DOHH2 (cell line): ENCODE measurements around the gene ZBTB5.

Source experiments
- H3F3A ChIP-seq: fragments of 200-600 bp; sonication (generic), shearing (Covaris generic); 2 replicates; pipeline ENCODE4 v1.6.0; 2016; ENCODE audit warnings: antibody characterized with exemption, mild to moderate bottlenecking; ENCODE audit not compliant: control insufficient read depth, insufficient read depth
- H3K27ac ChIP-seq: fragments of 200-600 bp; sonication (generic); 2 replicates; pipeline ENCODE4 v1.5.1; 2014; ENCODE audit warnings: low read depth, mild to moderate bottlenecking, low read length, moderate library complexity
- H3K27me3 ChIP-seq: fragments of 200-600 bp; sonication (generic); 2 replicates; pipeline ENCODE4 v1.6.1; 2014; ENCODE audit warnings: mild to moderate bottlenecking, low read length, mixed read lengths; ENCODE audit not compliant: control insufficient read depth
- H3K36me3 ChIP-seq: fragments of 200-600 bp; sonication (generic); 2 replicates; pipeline ENCODE4 v1.6.1; 2014; ENCODE audit warnings: mild to moderate bottlenecking, low read length, moderate library complexity, mixed read lengths; ENCODE audit not compliant: control insufficient read depth
- H3K4me1 ChIP-seq: fragments of 200-600 bp; sonication (generic); 2 replicates; pipeline ENCODE4 v1.6.1; 2014; ENCODE audit warnings: mild to moderate bottlenecking, low read length, mixed read lengths; ENCODE audit not compliant: control insufficient read depth
- H3K4me2 ChIP-seq: fragments of 200-600 bp; sonication (generic); 2 replicates; pipeline ENCODE4 v1.6.0; 2014; ENCODE audit warnings: mild to moderate bottlenecking, low read length, moderate library complexity
- H3K4me3 ChIP-seq: fragments of 200-600 bp; sonication (generic); 2 replicates; pipeline ENCODE4 v1.5.1; 2014; ENCODE audit warnings: mild to moderate bottlenecking, low read length, mixed read lengths
- H3K79me2 ChIP-seq: fragments of 200-600 bp; sonication (generic); 2 replicates; pipeline ENCODE4 v1.6.1; 2014; ENCODE audit warnings: mild to moderate bottlenecking, low read length, mixed read lengths; ENCODE audit not compliant: control insufficient read depth
- H3K9me2 ChIP-seq: fragments of 200-600 bp; sonication (generic); replicated peaks from 2 replicates; pipeline ENCODE4 v1.6.1; 2014; ENCODE audit warnings: mild to moderate bottlenecking, low read length, mixed read lengths; ENCODE audit not compliant: control insufficient read depth
- H3K9me3 ChIP-seq: fragments of 200-600 bp; sonication (generic); 2 replicates; pipeline ENCODE4 v1.6.1; 2014; ENCODE audit warnings: antibody characterized with exemption, low read length, mixed read lengths; ENCODE audit not compliant: control insufficient read depth, insufficient read depth
- H4K20me1 ChIP-seq: fragments of 200-600 bp; sonication (generic); 2 replicates; pipeline ENCODE4 v1.6.0; 2014; ENCODE audit warnings: low read depth, mild to moderate bottlenecking, antibody characterized with exemption, low read length, moderate library complexity; ENCODE audit not compliant: control insufficient read depth, insufficient read depth
- EZH2phosphoT487 ChIP-seq: fragments of 200-600 bp; sonication (generic); IDR thresholded peaks from 2 replicates; pipeline ENCODE4 v1.6.1; 2017; ENCODE audit warnings: borderline replicate concordance, mild to moderate bottlenecking, antibody characterized with exemption, low read length, moderate library complexity, mixed read lengths
- TF ChIP-seq, protein P1 (sequence below): fragments of 200-600 bp; sonication (generic); IDR thresholded peaks from one replicate; pipeline ENCODE4 v1.5.1; 2014; ENCODE audit warnings: antibody characterized with exemption, mild to moderate bottlenecking, low read depth, low read length; ENCODE audit not compliant: poor library complexity, severe bottlenecking

Gene ZBTB5

DNA sequence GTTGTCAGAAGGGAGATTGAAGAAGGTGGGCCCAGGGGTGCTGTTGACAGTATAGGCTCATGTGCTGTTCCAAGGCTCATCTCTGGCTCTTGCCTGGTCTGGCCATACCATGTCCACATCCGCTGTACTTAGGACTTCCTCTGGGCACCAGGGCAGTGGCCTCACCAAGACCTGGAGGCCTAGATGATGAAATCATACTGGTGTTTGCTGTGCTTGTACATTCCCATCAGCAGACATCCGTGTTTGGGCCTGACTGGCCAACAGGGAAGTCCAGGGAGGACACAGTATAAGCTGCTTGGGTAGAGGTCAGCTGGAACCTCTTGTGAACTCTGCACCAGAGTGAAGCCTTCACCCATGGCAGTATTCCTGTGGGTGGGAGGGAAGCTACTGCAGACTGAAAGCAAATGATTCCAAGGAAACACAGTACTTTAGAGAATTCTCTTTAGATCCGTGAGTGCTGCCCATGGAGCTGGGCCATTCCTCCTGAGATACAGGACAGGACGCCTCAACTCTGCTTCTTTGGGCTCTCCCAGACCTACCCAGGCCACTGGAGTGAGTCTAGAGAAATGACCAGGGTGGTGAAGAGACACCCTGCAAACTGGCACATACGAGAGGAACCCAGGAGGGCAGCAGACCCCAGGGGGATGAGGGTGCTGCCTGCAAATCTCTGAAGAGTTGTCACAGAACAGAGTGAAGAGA, 43.0 kb upstream of the ZBTB5 start:
- Histone ChIP-seq H3K9me2 (no peaks in the 10 kb centered on the region), H3K27me3 (no peaks in the 10 kb centered on the region), H4K20me1 (no peaks in the 10 kb centered on the region), H3K4me3 (no peak overlapping the region), H3K27ac (no peak overlapping the region), H3K79me2 (no peaks in the 10 kb centered on the region), H3K4me1 (peaks cover 9% of the 10 kb centered on the region), H3K9me3 (no peaks in the 10 kb centered on the region), H3F3A (peaks cover 12% of the 10 kb centered on the region; the same call in 1 of the 2 replicates), H3K4me2 (no peak overlapping the region), H3K36me3 (peaks cover 58% of the 10 kb centered on the region)
- TF ChIP-seq EZH2phosphoT487, result no peak
- TF ChIP-seq, protein P1, sequence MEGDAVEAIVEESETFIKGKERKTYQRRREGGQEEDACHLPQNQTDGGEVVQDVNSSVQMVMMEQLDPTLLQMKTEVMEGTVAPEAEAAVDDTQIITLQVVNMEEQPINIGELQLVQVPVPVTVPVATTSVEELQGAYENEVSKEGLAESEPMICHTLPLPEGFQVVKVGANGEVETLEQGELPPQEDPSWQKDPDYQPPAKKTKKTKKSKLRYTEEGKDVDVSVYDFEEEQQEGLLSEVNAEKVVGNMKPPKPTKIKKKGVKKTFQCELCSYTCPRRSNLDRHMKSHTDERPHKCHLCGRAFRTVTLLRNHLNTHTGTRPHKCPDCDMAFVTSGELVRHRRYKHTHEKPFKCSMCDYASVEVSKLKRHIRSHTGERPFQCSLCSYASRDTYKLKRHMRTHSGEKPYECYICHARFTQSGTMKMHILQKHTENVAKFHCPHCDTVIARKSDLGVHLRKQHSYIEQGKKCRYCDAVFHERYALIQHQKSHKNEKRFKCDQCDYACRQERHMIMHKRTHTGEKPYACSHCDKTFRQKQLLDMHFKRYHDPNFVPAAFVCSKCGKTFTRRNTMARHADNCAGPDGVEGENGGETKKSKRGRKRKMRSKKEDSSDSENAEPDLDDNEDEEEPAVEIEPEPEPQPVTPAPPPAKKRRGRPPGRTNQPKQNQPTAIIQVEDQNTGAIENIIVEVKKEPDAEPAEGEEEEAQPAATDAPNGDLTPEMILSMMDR, result no peak

DNA sequence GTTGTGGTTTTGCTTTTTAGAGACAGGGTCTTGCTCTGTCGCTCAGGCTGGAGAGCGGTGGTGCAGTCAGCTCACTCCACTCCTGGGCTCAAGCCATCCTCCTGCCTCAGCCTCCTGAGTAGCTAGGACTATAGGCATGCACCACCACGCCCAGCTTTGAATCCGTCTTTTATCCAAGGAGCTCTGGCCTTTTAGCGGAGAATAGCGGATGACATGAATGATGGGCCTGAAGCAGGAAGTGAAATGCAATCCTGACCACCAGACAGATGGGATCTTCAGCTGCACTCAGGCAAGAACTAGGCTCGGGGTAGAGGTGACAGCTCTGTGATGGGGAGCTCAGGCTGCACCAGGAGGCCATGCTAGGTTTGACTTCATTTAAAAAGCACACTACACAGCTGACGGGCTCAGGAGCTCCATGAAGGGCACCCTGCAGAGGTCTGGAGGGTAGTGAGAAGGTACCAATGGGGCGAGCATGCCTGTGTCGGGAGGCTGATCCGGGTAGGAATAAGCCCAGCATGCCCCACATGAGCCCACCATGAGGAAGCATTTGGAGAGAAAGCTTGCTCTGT, 42.4 kb upstream of the ZBTB5 start:
- Histone ChIP-seq H3K4me2 (no peak overlapping the region), H3K79me2 (no peaks in the 10 kb centered on the region), H3K4me3 (no peak overlapping the region), H3K36me3 (peaks cover 64% of the 10 kb centered on the region), H3K4me1 (peaks cover 9% of the 10 kb centered on the region), H3K9me2 (no peaks in the 10 kb centered on the region), H3F3A (peaks cover 12% of the 10 kb centered on the region; the same call in 1 of the 2 replicates), H3K9me3 (no peaks in the 10 kb centered on the region), H4K20me1 (no peaks in the 10 kb centered on the region), H3K27ac (no peak overlapping the region), H3K27me3 (no peaks in the 10 kb centered on the region)
- TF ChIP-seq EZH2phosphoT487, result no peak
- TF ChIP-seq, protein P1, result no peak

DNA sequence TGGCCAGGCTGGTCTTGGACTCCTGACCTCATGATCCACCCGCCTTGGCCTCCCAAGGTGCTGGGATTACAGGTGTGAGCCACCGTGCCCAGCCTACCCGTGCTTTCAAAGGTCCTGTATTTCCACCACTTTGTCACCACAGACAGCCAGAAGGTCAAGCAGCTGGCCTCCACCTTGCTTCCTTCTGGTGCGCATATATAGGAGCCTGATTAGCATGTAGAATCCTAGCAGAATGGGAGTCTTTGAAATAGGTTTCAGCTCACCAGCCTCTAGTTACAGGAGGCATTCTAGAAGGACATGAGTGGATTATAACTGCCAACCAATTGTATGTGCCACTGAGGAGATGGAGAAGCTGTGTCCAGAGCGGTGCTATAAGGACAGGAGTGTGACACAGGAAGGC, 39.4 kb upstream of the ZBTB5 start:
- TF ChIP-seq, protein P1, result no peak
- Histone ChIP-seq H3K27me3 (no peaks in the 10 kb centered on the region), H3K36me3 (peaks cover 92% of the 10 kb centered on the region), H3K79me2 (no peaks in the 10 kb centered on the region), H3K4me2 (no peak overlapping the region), H3K9me3 (no peaks in the 10 kb centered on the region), H3K4me1 (no peaks in the 10 kb centered on the region), H3K4me3 (no peak overlapping the region), H3K27ac (no peak overlapping the region), H3K9me2 (no peaks in the 10 kb centered on the region), H4K20me1 (0 out of 2 replicates have a peak, but pooled peaks cover 4% of the 10 kb centered on the region), H3F3A (peaks cover 5% of the 10 kb centered on the region; the same call in 1 of the 2 replicates)
